Measurements from ENCODE around the gene TMED1. TPM values are rescaled to one million over a fixed set of nuclear protein-coding genes. Genes with fewer than 3 reads are reported as not detected.
A peak's percentile ranks its signal among the peaks of the same experiment; 100 is the strongest.

The TMED1 gene
- total RNA-seq, 1 experiment from 2014 or later, result 30.3 TPM

GRCh38 chr19:10796653-10797052 is 39.4 kb downstream of the TMED1 start:
- CTCF ChIA-PET, result no interaction called here

GRCh38 chr19:10789866-10790265 is 46.1 kb downstream of the TMED1 start:
- Histone ChIP-seq H3K4me3 (ENCODE audit: low read depth in 2 of 2, low read length in 2 of 2) (no peak overlapping the region), H3K27ac (ENCODE audit: low read length) (no peak overlapping the region), H3K36me3 (ENCODE audit: control insufficient read depth, insufficient read depth, low read length) (peaks cover 7% of the 10 kb centered on the region), H3K4me1 (ENCODE audit: control insufficient read depth, insufficient read depth, low read length) (no peaks in the 10 kb centered on the region), H3K27me3 (ENCODE audit: control insufficient read depth, insufficient read depth, low read length) (no peaks in the 10 kb centered on the region), H3K9me3 (ENCODE audit: control insufficient read depth, insufficient read depth, low read depth, low read length) (no peaks in the 10 kb centered on the region)
- DNase-seq (ENCODE audit: low read depth, low spot score) (no peak), ATAC-seq (no peak)
- in situ Hi-C loops (cut with HindIII; ENCODE audit: low pct_unique_long_range_greater_than_20kb, low sequenced_read_pairs) (no loop called here), intact Hi-C loops (cut with micrococcal nuclease; ENCODE audit: unreplicated experiment) (no loop called here)
- BruUV-seq (replicated peaks), result no TSS peak
- POLR2A ChIA-PET, result no interaction called here
- CTCF ChIA-PET, result no interaction called here
- TF ChIP-seq REST (IDR thresholded peaks at IDR 0.05; ENCODE audit: insufficient read depth in 1 of 2, low read depth in 2 of 2, low read length in 1 of 2) (no peak), POLR2AphosphoS5 (IDR thresholded peaks at IDR 0.05; ENCODE audit: low read depth, low read length) (no peak), TCF7L2 (IDR thresholded peaks at IDR 0.05; ENCODE audit: low read depth, low read length) (no peak), SIN3A (IDR thresholded peaks at IDR 0.05; ENCODE audit: borderline replicate concordance, insufficient read depth, low read depth, low read length) (no peak), CTCF (IDR thresholded peaks at IDR 0.05) (no peak)

More at GRCh38 chr19:10796653-10797052, 39.4 kb downstream of the TMED1 start:
- intact Hi-C loops (cut with micrococcal nuclease; ENCODE audit: unreplicated experiment), result no loop called here
- Histone ChIP-seq H3K36me3 (ENCODE audit: control insufficient read depth, insufficient read depth, low read length) (peaks cover 5% of the 10 kb centered on the region), H3K4me1 (ENCODE audit: control insufficient read depth, insufficient read depth, low read length) (no peaks in the 10 kb centered on the region), H3K27ac (ENCODE audit: low read length) (no peak overlapping the region), H3K27me3 (ENCODE audit: control insufficient read depth, insufficient read depth, low read length) (no peaks in the 10 kb centered on the region), H3K4me3 (ENCODE audit: low read depth in 2 of 2, low read length in 2 of 2) (no peak overlapping the region), H3K9me3 (ENCODE audit: control insufficient read depth, insufficient read depth, low read depth, low read length) (no peaks in the 10 kb centered on the region)
- peak; percentile 43; the same call in 1 of the 2 replicates for ATAC-seq
- DNase-seq (ENCODE audit: low read depth, low spot score), result no peak
- no peak for TF ChIP-seq POLR2AphosphoS5 (IDR thresholded peaks at IDR 0.05; ENCODE audit: low read depth, low read length)
- TF ChIP-seq TCF7L2 (IDR thresholded peaks at IDR 0.05; ENCODE audit: low read depth, low read length), result no peak
- no peak for TF ChIP-seq SIN3A (IDR thresholded peaks at IDR 0.05; ENCODE audit: borderline replicate concordance, insufficient read depth, low read depth, low read length)
- no peak for TF ChIP-seq REST (IDR thresholded peaks at IDR 0.05; ENCODE audit: insufficient read depth in 1 of 2, low read depth in 2 of 2, low read length in 1 of 2)
- no peak for TF ChIP-seq CTCF (IDR thresholded peaks at IDR 0.05)
- in situ Hi-C loops (cut with HindIII; ENCODE audit: low pct_unique_long_range_greater_than_20kb, low sequenced_read_pairs), result no loop called here
- POLR2A ChIA-PET, result no interaction called here
- no TSS peak for BruUV-seq (replicated peaks)
